ENCODE results near the gene SPTLC2.

GRCh38 chr14:77489041-77489440 is 127.4 kb downstream of the SPTLC2 start:
- TF ChIP-seq CEBPB (IDR thresholded peaks at IDR 0.05): no peak
- TF ChIP-seq CREB1 (IDR thresholded peaks at IDR 0.05; ENCODE audit: low read depth): no peak
- TF ChIP-seq REST (IDR thresholded peaks at IDR 0.05; ENCODE audit: low read depth): no peak
- TF ChIP-seq EP300 (IDR thresholded peaks at IDR 0.05; ENCODE audit: borderline replicate concordance): no peak
- TF ChIP-seq MAX (IDR thresholded peaks at IDR 0.05): no peak
- no peak for TF ChIP-seq ZBTB7A (IDR thresholded peaks at IDR 0.05; ENCODE audit: low read depth)
- no peak for TF ChIP-seq TCF12 (IDR thresholded peaks at IDR 0.05; ENCODE audit: low read depth)
- TF ChIP-seq USF1 (IDR thresholded peaks at IDR 0.05): no peak
- no peak for TF ChIP-seq NFIC (IDR thresholded peaks at IDR 0.05)
- TF ChIP-seq YY1 (IDR thresholded peaks at IDR 0.05; ENCODE audit: low read depth): no peak
- TF ChIP-seq TEAD4 (IDR thresholded peaks at IDR 0.05): no peak
- no peak for TF ChIP-seq EGR1 (IDR thresholded peaks at IDR 0.05)
